Endothelial cell of umbilical vein (primary cell): ENCODE results near the gene FOXK1. TPM values are rescaled to one million over a fixed set of nuclear protein-coding genes. Genes with fewer than 3 reads are reported as not detected.

Source experiments
- BruUV-seq: library from RNA; stranded (reverse); fragments of 400-500 nt; replicated peaks from 2 replicates; lab custom pipeline; 2021; lab: Mats Ljungman, UMichigan
- CTCF ChIA-PET: fragments of 300-600, 350-600 bp; sonication (Branson Sonifier 250); formaldehyde crosslinking; loops from one replicate; lab custom pipeline; 2021; ENCODE audit warnings: antibody characterized with exemption, inconsistent platforms; lab: Charles Lee
- POLR2A ChIA-PET: fragments of 300-600, 350-600 bp; sonication (Branson Sonifier 250); formaldehyde crosslinking; loops from one replicate; lab custom pipeline; 2021; ENCODE audit warnings: antibody characterized with exemption, inconsistent platforms; lab: Charles Lee
- DNase-seq: peaks from one replicate; pipeline ENCODE4 v3.0.0-alpha.2; 2011; ENCODE audit warnings: low read depth, low spot score
- FAIRE-seq: peaks from 2 replicates; lab custom pipeline; 2011; peaks lifted over from hg19 to GRCh38; lab: Jason Lieb, UNC
- H2AFZ ChIP-seq: 2 replicates; pipeline ENCODE4 v1.6.0; 2012; ENCODE audit warnings: low read depth, low read length, control low read depth, inconsistent platforms
- H3K27ac ChIP-seq: 2 replicates; pipeline ENCODE4 v1.5.1; 2011; ENCODE audit warnings: low read depth, mild to moderate bottlenecking, control low read depth, low read length, moderate library complexity; ENCODE audit not compliant: insufficient read depth
- H3K27me3 ChIP-seq, 2 experiments: 2 replicates each; pipeline versions ENCODE4 v1.6.0 to v1.6.1; 2011; ENCODE audit warnings: low read length in 2 of 2, mixed read lengths in 1 of 2; ENCODE audit not compliant: control insufficient read depth in 2 of 2, insufficient read depth in 2 of 2
- H3K36me3 ChIP-seq, 2 experiments: 2 replicates in 1 of 2; 3 replicates in 1 of 2; pipeline ENCODE4 v1.5.1; 2011; ENCODE audit warnings: low read length in 2 of 2, mild to moderate bottlenecking in 1 of 2, moderate library complexity in 1 of 2; ENCODE audit not compliant: control insufficient read depth in 2 of 2, insufficient read depth in 2 of 2; ENCODE audit errors: extremely low read depth in 1 of 2
- H3K4me1 ChIP-seq: 3 replicates; pipeline ENCODE4 v1.5.1; 2011; ENCODE audit warnings: mild to moderate bottlenecking, low read length; ENCODE audit not compliant: control insufficient read depth, insufficient read depth; ENCODE audit errors: extremely low read depth
- H3K4me2 ChIP-seq: 2 replicates; pipeline ENCODE4 v1.6.1; 2011; ENCODE audit warnings: low read length, control low read depth, mixed read lengths; ENCODE audit not compliant: insufficient read depth
- H3K4me3 ChIP-seq, 3 experiments: fragments of 200-600 bp in 1 of 3; sonication (generic), shearing (Covaris generic) in 1 of 3; replicated peaks in 1 of 3; 2 replicates each; pipeline ENCODE4 v1.5.1; 2011 to 2016; ENCODE audit warnings: control low read depth in 3 of 3, low read length in 3 of 3, mild to moderate bottlenecking in 2 of 3, inconsistent platforms in 1 of 3, low read depth in 1 of 3, moderate library complexity in 1 of 3; ENCODE audit not compliant: insufficient read depth in 1 of 3
- H3K79me2 ChIP-seq: 2 replicates; pipeline ENCODE4 v1.6.0; 2012; ENCODE audit warnings: low read length, inconsistent platforms; ENCODE audit not compliant: control insufficient read depth, insufficient read depth
- H3K9ac ChIP-seq: replicated peaks from 2 replicates; pipeline ENCODE3; 2011; ENCODE audit warnings: low read length, control low read depth; ENCODE audit not compliant: insufficient read depth; ENCODE audit errors: extremely low read depth
- H3K9me1 ChIP-seq: replicated peaks from 3 replicates; pipeline ENCODE4 v1.6.0; 2011; ENCODE audit warnings: mild to moderate bottlenecking, low read length; ENCODE audit not compliant: control insufficient read depth, insufficient read depth; ENCODE audit errors: extremely low read depth
- H3K9me3 ChIP-seq: replicated peaks from 2 replicates; pipeline ENCODE4 v1.5.1; 2012; ENCODE audit warnings: low read length, inconsistent platforms; ENCODE audit not compliant: control insufficient read depth, insufficient read depth
- H4K20me1 ChIP-seq: replicated peaks from 2 replicates; pipeline ENCODE3; 2011; ENCODE audit warnings: mild to moderate bottlenecking, low read length; ENCODE audit not compliant: control insufficient read depth, insufficient read depth; ENCODE audit errors: extremely low read depth
- EZH2 ChIP-seq: IDR thresholded peaks from 2 replicates; pipeline ENCODE4 v1.6.1; 2012; ENCODE audit warnings: borderline replicate concordance, low read depth, mild to moderate bottlenecking, moderate library complexity, low read length, inconsistent platforms; ENCODE audit not compliant: severe bottlenecking
- FOS ChIP-seq: IDR thresholded peaks from 2 replicates; pipeline ENCODE4 v1.6.1; 2011; ENCODE audit warnings: mild to moderate bottlenecking, low read length, moderate library complexity, borderline replicate concordance; ENCODE audit not compliant: insufficient read depth
- GATA2 ChIP-seq: IDR thresholded peaks from 2 replicates; pipeline ENCODE4 v1.7.0; 2011; ENCODE audit warnings: low read depth, mild to moderate bottlenecking, moderate library complexity, mixed read lengths, low read length; ENCODE audit not compliant: insufficient read length, insufficient read depth
- JUN ChIP-seq: IDR thresholded peaks from 2 replicates; pipeline ENCODE4 v1.6.1; 2011; ENCODE audit warnings: borderline replicate concordance, low read depth; ENCODE audit not compliant: insufficient read length, insufficient read depth
- POLR2AphosphoS5 ChIP-seq: IDR thresholded peaks from 2 replicates; pipeline ENCODE4 v1.6.1; 2012; ENCODE audit warnings: low read depth, mild to moderate bottlenecking, control low read depth, low read length, moderate library complexity; ENCODE audit not compliant: insufficient read depth
- dilution Hi-C: fragments of 300-500 bp; cut with MboI; formaldehyde crosslinking; loops from one replicate; pipeline ENCODE4 v1.15.0; 2019; ENCODE audit warnings: low sequenced_read_pairs; ENCODE audit not compliant: extremely low pct_ligation_motif_present
- intact Hi-C: fragments of 100-400 bp; cut with micrococcal nuclease; formaldehyde crosslinking; loops from one replicate; pipeline ENCODE4 v1.10.0; 2022
- polyA plus RNA-seq, 4 experiments: library from polyadenylated mRNA; depleted of rRNA in 3 of 4; stranded (reverse) in 3 of 4; unstranded in 1 of 4; fragments of >200 nt; gene quantifications; 2 replicates each; pipeline versions ENCODE4 v1.2.1 to v1.2.3, GENCODE V29; 2011 to 2012; ENCODE audit warnings: missing spikeins in 1 of 4
- total RNA-seq: library from RNA; stranded (reverse); gene quantifications from 2 replicates; pipeline ENCODE4 v1.2.3, GENCODE V29; 2021
- TF ChIP-seq, protein P1 (sequence below): IDR thresholded peaks from 2 replicates; pipeline ENCODE4 v1.6.1; 2011; ENCODE audit not compliant: insufficient read depth, insufficient read length

The FOXK1 gene
- total and polyA plus RNA-seq, 2 donors (not counting 3 experiments of a cell fraction or from before 2014, with no cell fraction given), result 8.0 to 52.1 TPM

DNA sequence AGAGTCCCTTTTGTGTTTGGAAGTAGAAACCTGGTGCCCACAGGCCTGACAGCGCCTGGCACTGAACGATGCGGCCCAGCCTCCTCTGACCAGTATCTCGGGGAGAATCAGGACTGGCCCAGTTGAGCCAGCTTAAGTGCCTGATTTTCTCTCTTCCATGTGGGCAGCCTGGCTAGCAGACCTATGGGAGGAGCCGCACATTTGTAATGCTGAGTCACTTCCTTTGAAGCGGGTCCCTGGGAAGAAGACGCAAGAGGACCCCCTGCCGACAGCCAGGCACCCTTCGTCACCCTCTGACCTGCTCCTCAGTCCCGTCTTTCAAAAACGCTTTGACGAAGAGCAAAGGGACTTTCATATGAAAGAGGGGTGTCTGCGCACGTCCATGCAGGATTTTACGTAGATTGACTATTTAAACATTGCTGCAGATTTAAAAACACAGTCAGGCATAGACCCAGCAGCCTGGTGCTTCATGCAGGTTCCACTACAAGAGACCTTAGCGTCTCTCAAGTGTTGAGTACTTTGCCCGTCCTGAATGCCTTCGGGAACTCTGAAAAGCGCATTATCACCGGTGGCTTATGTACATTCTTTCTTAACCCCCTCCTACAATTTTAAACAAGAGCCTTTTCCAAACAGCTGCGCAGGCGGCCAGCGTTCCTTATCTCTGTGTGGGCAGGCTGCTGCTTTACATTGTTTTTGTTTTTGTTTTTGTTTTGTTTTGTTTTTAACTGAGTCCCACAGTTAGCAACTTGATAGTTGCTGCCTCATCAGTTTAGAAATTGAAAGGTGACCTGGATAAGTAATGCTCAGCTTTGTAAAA is 56.8 kb downstream of the FOXK1 start:
- no TSS peak for BruUV-seq
- H3K4me2 ChIP-seq, result peak overlapping the region; percentile 14
- peak; percentile 52 for TF ChIP-seq POLR2AphosphoS5
- TF ChIP-seq EZH2, result no peak
- TF ChIP-seq JUN, result peak; percentile 41
- peak; percentile 79 for TF ChIP-seq FOS
- TF ChIP-seq, protein P1, sequence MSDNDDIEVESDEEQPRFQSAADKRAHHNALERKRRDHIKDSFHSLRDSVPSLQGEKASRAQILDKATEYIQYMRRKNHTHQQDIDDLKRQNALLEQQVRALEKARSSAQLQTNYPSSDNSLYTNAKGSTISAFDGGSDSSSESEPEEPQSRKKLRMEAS, result no peak
- peak; percentile 39 for TF ChIP-seq GATA2
- intact Hi-C loops, result loop anchor here (1.0 kb wide), 1 partner anchor 14 kb away; no protein-coding TSS in a partner anchor
- no peak overlapping the region for H3K4me3 ChIP-seq
- peaks cover 7 to 11% of the 10 kb centered on the region in 2 experiments for H3K36me3 ChIP-seq
- POLR2A ChIA-PET, result no interaction called here
- peak overlapping the region; percentile 39 for H3K9ac ChIP-seq
- peaks cover 15% of the 10 kb centered on the region for H3K4me1 ChIP-seq
- no peaks in the 10 kb centered on the region for H4K20me1 ChIP-seq
- FAIRE-seq (peak; percentile 93), DNase-seq (peak; percentile 79)
- H3K27me3 ChIP-seq, result no peaks in the 10 kb centered on the region
- H3K9me1 ChIP-seq, result no peaks in the 10 kb centered on the region
- H3K27ac ChIP-seq, result peak overlapping the region; percentile 71
- CTCF ChIA-PET, result interaction anchor here (0.6 to 1.4 kb wide), 8 partner anchors 9 to 97 kb away, joined by 3 to 11 read pairs (median 4); no protein-coding TSS in a partner anchor
- dilution Hi-C loops, result no loop called here
- no peaks in the 10 kb centered on the region for H3K9me3 ChIP-seq
- H2AFZ ChIP-seq, result no peak overlapping the region
- peaks cover 37% of the 10 kb centered on the region for H3K79me2 ChIP-seq
